CD4-positive, alpha-beta T cell treated with Interleukin-21 for 1 hour (primary cell): ENCODE results near the gene GART.

Experiments used
- DNase-seq: peaks from one replicate; pipeline ENCODE4 v3.0.0-alpha.2; 2020

Gene GART

DNA sequence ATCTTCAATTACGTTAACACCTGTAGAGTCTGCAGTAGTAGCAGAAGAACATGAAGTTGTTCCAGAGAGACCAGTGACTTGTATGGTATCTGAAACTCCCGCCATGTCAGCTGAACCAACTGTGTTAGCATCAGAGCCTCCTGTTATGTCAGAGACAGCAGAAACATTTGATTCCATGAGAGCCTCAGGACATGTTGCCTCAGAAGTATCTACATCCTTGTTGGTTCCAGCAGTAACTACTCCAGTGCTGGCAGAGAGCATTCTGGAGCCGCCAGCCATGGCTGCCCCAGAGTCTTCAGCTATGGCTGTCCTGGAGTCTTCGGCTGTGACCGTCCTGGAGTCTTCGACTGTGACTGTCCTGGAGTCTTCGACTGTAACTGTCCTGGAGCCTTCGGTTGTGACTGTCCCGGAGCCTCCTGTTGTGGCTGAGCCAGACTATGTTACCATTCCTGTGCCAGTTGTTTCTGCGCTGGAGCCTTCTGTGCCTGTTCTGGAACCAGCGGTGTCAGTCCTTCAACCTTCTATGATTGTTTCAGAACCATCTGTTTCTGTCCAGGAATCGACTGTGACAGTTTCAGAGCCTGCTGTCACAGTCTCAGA, 11.2 kb upstream of the GART start:
- DNase-seq = no peak

DNA sequence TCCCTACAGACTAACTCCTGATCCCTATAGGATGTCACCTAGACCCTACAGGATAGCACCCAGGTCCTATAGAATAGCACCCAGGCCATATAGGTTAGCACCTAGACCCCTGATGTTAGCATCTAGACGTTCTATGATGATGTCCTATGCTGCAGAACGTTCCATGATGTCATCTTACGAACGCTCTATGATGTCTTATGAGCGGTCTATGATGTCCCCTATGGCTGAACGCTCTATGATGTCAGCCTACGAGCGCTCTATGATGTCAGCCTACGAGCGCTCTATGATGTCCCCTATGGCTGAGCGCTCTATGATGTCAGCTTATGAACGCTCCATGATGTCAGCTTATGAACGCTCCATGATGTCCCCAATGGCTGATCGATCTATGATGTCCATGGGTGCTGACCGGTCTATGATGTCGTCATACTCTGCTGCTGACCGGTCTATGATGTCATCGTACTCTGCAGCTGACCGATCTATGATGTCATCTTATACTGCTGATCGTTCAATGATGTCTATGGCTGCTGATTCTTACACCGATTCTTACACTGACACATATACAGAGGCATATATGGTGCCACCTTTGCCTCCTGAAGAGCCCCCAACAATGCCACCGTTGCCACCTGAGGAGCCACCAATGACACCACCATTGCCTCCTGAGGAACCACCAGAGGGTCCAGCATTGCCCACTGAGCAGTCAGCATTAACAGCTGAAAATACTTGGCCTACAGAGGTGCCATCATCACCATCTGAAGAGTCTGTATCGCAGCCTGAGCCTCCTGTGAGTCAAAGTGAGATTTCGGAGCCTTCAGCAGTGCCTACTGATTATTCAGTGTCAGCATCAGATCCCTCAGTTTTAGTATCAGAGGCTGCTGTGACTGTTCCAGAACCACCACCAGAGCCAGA, 10.4 kb upstream of the GART start:
- DNase-seq = no peak

DNA sequence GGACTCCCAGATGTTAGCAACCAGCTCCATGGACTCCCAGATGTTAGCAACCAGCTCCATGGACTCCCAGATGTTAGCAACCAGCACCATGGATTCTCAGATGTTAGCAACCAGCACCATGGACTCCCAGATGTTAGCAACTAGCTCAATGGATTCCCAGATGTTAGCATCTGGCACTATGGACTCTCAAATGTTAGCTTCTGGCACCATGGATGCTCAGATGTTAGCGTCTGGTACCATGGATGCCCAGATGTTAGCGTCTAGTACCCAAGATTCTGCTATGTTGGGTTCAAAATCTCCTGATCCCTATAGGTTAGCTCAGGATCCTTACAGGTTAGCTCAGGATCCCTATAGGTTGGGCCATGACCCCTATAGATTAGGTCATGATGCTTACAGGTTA, 9.7 kb upstream of the GART start:
- no peak for DNase-seq

DNA sequence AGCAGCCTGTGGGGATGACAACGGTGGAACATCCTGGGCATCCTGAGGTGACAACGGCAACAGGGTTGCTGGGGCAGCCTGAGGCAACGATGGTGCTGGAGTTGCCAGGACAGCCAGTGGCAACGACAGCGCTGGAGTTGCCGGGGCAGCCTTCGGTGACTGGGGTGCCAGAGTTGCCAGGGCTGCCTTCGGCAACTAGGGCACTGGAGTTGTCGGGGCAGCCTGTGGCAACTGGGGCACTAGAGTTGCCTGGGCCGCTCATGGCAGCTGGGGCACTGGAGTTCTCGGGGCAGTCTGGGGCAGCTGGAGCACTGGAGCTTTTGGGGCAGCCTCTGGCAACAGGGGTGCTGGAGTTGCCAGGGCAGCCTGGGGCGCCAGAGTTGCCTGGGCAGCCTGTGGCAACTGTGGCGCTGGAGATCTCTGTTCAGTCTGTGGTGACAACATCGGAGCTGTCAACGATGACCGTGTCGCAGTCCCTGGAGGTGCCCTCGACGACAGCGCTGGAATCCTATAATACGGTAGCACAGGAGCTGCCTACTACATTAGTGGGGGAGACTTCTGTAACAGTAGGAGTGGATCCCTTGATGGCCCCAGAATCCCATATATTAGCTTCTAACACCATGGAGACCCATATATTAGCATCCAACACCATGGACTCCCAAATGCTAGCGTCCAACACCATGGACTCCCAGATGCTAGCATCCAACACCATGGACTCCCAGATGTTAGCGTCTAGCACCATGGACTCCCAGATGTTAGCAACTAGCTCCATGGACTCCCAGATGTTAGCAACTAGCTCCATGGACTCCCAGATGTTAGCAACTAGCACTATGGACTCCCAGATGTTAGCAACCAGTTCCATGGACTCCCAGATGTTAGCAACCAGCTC, 9.1 kb upstream of the GART start:
- no peak for DNase-seq

DNA sequence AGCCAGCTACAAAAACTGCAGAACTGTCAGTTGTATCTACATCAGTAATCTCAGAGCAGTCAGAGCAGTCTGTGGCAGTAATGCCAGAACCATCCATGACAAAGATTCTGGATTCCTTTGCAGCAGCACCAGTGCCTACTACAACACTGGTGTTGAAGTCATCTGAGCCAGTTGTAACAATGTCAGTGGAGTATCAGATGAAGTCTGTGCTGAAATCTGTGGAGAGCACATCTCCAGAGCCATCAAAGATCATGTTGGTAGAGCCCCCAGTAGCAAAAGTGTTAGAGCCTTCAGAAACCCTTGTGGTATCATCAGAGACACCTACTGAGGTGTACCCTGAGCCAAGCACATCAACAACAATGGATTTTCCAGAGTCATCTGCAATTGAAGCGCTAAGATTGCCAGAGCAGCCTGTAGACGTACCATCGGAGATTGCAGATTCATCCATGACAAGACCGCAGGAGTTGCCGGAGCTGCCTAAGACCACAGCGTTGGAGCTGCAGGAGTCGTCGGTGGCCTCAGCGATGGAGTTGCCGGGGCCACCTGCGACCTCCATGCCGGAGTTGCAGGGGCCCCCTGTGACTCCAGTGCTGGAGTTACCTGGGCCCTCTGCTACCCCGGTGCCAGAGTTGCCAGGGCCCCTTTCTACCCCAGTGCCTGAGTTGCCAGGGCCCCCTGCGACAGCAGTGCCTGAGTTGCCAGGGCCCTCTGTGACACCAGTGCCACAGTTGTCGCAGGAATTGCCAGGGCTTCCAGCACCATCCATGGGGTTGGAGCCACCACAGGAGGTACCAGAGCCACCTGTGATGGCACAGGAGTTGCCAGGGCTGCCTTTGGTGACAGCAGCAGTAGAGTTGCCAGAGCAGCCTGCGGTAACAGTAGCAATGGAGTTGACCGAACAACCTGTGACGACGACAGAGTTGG, 8.2 kb upstream of the GART start:
- DNase-seq = no peak

DNA sequence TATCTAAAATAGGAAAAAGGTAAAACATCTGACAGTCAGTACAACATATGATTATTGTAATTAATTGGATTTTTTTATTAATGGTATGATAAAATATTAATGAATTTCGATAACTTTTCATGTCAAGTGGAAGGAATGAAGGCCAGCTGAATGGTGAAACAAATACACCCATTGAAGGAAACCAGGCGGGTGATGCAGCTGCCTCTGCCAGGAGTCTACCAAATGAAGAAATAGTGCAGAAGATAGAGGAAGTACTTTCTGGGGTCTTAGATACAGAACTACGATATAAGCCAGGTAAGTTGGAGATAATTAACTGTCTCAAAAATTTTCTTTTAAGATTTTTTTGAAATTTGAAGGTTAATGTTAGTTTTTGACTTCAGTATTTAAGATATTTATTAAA, 4.2 kb upstream of the GART start:
- DNase-seq = no peak

DNA sequence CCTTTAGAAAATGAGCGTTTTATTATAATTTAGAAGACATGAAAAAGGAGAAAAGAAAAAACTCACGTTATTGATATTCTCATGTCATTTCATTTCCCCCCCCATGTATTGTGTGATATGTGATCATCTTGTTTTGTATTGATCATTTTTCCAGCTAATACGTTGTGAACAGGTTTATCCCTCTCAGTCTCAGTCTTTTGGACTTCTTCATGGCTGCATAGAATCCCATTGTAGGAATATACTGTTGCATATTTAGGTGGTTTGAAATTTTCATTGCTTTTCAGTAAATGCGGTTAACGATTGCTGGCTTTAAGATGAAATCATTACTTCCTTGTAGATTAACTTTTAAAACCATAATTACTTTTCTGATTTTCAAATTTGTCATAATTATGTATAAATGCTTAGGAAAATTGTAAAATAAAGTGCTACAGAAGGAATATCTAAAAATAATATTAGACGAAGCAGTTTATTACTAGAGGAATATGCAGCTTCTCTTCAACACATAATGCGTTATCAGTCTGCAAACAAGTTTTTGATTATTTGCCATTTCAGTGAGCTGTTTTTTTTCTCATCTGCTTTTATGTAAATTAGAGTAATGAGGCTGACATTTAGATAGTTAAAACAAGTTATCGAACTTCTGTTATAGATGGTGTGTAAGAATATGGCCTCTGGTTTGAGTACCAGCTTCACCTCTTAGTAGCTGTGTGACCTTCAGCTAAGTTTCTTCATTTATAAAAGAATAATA, 2.7 kb upstream of the GART start:
- no peak for DNase-seq

DNA sequence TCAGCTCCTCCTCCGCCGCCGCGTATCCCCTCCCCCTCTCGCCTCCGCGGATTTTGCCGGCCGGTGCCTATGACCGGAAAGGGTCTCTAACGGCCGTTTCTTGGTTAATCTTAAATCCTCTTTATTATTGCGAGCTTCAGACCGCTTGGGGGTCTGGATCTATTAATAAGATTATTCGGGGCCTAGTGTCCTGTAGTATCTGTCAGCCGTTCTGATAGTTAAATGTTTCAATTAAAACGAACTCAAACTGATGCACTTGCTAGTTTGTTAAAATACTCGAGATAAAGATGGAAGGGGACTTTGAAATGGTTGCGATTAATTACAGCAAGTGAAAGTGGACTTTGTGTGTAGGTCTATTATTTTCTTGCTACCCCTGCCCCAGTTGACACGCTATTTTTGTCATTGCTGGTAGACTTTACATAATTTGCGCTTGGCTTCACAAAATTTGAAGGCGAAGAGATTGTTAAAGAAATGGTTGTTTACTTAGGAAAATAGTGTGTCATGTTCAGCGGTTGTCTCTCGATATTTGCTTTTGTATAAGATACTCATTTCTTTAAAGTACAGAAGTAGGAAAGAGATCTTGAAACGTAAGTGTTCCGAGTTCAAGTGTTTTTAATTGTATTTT, 1.7 kb upstream of the GART start:
- DNase-seq = no peak

DNA sequence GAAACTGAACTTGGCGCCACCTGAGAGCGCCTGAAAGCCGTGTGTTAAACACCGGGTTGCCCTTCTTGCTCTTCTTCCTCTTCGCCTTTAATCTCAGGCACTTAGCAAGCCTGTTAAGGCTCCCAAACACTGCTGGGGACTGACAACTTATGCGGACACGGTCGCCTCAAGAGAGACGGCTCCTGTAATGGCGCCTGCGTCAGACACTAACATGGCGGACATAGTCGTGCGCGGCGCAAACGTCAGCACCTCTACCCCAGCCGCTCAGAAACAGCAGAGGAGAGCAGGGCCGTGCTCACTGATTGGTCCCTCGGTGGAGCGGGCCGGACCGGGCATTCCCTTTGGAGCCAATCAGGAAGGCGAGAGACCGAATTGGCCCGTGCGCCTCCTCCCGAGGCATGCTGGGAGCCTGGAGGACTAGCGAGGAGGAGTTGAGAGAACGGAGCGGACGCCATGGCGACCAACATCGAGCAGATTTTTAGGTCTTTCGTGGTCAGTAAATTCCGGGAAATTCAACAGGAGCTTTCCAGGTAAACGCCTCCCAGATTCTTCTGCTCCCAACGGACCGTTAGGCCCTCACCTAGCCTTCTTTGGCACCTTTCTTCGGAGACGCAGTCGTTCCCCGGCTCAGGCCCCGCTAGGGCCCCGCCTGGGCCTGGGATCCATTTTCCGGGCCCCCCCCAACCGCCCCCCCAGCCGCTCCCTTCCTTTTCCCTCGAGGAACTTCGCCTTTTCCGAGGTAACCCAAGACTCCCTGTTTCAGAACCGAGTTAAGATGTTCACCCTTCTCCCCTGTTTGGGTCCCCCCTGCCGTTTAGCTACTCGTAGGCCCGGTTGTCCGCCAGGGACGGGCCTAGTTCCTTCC, 955 bp upstream of the GART start, which contains the start of gene SON:
Gene SON (plus strand): TSS at position 399 of the 865 bp plus-strand sequence. CDS start 55 bp downstream, at position 454.
- DNase-seq = peak; percentile 99

DNA sequence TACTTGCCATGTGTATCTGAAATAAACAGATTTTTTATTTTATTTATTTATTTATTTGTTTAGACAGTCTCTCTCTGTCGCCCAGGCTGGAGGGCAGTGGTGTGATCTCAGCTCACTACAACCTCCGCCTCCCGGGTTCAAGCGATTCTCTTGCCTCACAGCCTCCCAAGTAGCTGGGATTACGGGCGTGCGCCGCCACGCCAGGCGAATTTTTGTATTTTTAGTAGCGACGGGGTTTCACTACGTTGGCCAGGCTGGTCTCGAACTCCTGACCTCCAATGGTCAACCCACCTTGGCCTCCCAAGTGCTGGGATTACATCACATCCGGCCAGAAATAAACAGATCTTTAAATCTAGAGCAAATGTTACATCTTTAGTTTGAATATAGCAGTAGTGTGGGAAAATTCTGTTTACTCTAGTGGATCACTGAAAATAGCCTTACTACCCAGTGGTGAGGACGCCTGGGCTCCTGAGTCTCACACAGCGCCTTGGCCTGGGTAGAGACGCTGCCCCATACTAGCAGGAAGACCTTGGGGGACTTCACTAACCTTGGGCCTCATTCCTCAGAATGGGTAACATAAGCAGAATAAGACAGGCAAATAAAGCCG, 709 bp downstream of the GART start:
- DNase-seq = peak; percentile 30

DNA sequence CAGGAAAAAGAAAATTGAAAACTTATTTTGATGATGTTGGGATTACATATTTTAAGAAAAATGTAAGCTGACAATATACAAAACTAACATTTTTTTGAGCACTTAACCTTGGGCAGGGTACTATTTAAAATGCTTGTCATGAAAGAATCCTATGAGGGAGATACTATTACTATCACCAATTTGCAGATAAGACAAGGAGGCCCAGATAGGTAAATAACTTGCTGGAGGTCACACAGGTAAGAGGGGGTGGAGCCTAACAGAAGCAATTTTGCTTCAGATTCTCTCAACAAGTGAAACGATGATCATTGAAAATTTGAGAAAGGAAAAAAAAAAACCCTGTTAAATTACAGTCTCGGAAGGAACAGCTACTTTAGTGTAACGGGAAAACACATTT, 1.2 kb downstream of the GART start:
- no peak for DNase-seq

DNA sequence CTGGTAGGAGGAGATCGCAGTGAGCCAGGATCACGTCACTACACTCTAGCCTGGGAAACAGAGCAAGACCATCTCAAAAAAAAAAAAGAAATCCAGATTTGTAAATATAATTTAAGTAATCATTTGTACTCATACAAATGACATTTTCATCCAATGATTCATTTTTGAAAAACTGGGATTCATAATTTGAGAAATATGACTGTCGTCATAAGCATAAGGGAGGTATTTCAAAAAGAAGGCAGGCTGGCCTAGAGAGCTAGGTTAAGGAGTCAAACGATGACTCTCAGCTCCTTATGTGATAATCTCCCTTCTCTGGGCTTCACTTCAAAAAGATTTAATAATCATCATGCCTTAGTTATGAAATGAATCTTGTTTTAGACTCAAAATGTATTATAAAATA, 2.3 kb downstream of the GART start:
- no peak for DNase-seq

DNA sequence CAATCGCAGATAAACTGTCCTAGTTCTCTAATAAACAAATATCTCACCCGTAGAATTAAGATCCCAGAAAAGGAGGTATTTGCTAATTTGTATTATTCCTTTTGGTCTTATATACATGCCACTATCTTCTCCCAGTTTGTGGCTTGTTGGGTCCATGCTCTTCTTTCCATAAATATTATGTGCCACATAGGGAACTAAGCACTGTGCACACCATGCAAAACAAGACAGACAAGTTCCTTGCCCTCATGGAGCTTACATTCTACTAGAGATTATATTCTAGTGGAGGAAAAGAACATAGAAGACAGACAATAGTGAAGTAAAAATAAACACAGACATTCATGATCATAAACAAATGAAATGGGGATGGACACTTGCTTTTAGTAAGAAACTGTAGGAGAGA, 4.7 kb downstream of the GART start:
- no peak for DNase-seq

DNA sequence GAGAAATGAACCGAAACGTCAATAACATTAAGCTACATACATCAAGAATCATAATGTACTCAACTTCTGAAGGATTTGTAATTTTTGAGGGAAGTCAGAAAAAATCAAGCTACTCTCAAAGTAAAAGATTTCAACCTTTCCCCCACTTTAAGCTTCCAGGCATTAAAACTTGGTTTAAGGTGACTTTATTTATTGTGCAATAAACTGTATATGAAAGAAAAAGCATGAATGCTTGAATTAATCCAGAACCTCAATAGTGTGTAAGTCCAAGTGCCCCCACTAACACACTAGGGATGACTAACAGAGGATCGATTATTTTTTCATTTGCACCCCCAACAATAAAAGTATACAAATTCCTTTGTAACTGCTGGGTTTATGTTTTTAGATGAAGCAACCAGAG, 10.9 kb downstream of the GART start:
- DNase-seq = no peak

DNA sequence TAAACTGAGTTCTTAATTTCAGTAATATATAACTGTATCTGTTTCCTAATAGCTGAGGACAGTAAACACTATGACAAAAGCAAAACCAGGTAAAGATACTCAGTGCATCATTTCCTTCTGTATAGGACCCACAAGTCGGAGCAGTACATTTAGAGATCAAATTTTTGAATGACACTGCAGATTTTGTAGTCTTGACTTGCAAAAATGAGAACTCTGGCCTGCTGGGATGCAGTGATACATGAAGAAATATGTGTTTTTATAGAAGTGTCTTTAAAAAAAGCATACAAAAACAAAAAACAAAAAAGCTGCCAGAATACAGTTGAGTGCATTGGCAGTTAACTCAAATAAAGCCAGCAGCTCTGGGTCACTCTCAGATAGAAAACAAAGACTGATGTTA, 19.0 kb downstream of the GART start:
- DNase-seq = no peak

DNA sequence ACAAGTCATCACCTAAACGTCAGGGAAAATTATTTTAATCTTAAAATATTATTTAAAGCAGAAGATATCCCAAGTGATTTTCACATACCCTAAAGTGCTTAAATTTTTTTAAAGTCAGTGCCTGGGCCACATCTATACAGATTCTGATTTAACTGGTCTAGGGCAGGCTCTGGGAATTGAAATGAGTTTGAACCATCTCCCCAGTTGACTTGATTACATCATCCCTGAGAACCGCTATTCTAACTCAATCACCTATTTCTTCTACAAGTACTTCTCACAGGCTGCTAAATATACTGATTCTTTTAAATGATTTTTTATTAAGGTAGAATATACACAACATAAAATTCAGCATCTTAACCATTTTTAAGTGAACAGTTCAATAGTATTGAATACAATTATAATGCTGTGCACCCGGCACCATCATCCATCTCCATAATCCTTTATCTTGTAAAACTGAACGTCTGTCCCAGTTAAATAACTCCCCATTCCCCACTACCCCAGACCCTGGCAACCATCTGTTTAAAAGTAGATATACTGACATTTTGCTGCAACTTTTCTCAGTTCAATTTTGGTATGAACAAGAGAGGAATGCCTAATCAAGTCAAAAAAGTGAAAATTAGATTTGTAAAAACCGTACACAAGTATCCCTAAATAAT, 19.5 kb downstream of the GART start:
- DNase-seq = no peak

DNA sequence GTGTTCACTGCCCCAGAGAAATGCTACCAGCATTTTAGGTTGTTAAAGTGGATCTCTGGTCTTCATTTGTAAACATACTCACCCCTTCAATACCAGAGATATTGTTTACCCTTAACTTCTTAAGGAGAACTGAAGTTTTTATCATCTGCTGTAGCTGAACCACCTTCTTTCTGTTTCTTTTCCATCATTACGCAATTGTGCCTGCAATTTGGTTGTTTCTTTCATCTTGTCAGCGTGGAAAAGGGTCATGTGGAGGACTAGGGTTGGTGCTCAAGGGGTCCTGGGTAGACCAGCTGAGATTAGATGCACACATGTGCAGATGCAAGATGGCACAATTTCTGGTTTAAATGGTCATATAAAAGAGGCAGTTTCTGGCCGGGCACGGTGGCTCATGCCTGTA, 23.0 kb downstream of the GART start:
- no peak for DNase-seq

DNA sequence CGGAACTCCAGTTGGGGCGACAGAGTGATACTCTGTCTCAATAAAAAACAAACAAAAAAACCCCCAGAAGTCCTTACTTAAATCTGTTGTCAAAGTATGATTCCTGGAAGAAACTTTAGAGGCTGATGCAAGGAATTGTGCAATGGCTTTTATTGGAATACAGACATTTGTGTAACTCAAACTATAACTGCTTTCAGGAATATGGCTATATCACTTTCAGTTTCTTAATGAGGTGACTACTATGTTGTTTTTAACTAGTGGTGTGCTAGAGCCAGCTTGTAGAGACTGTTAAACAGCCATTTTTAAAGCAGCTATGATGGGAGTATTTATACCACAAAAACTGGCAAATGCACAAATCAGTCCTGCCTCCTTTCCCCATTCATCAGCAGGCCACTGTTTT, 27.7 kb downstream of the GART start:
- no peak for DNase-seq

DNA sequence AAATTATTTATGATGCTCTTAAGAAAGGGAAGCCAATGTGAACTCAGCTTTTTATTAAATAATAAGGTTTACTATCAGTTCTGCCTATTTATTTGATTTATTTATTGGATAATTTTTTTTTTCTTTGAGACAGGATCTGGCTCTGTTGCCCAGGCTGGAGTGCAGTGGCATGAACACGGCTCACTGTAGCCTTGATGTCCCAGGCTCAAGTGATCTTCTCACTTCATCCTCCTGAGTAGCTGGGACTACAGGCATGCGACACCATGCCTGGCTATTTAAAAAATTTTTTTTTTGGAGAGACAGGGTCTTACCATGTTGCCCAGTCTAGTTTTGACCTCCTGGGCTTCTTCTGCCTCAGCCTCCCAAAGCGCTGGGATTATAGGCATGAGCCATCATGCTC, 29.4 kb downstream of the GART start:
- DNase-seq = no peak
